BLaER1 (cell line): ENCODE data around the gene EVI5L.

Experiments
- H3K27ac ChIP-seq: shearing (Covaris generic); formaldehyde crosslinking; 2 replicates; pipeline ENCODE4 v1.8.1; 2022
- H3K27me3 ChIP-seq: shearing (Covaris generic); formaldehyde crosslinking; 2 replicates; pipeline ENCODE4 v1.8.1; 2022
- H3K36me3 ChIP-seq: shearing (Covaris generic); formaldehyde crosslinking; 2 replicates; pipeline ENCODE4 v1.8.1; 2022
- H3K4me1 ChIP-seq: shearing (Covaris generic); formaldehyde crosslinking; 2 replicates; pipeline ENCODE4 v1.8.1; 2022
- H3K4me2 ChIP-seq: shearing (Covaris generic); formaldehyde crosslinking; 2 replicates; pipeline ENCODE4 v1.8.1; 2022
- H3K4me3 ChIP-seq: shearing (Covaris generic); formaldehyde crosslinking; 2 replicates; pipeline ENCODE4 v1.8.1; 2022
- H3K9ac ChIP-seq: shearing (Covaris generic); formaldehyde crosslinking; 2 replicates; pipeline ENCODE4 v1.8.1; 2022
- H3K9me3 ChIP-seq: shearing (Covaris generic); formaldehyde crosslinking; 2 replicates; pipeline ENCODE4 v1.8.1; 2022
- H4K20me1 ChIP-seq: shearing (Covaris generic); formaldehyde crosslinking; 2 replicates; pipeline ENCODE4 v1.8.1; 2022
- Cebpa-rat ChIP-seq: shearing (Covaris generic); IDR thresholded peaks from 2 replicates; pipeline ENCODE4 v1.8.1; 2022

Gene EVI5L

GRCh38 chr19:7869453-7869909, 39.5 kb downstream of the EVI5L start:
- H3K27ac ChIP-seq, result peak overlapping the region; percentile 73; the same call in 1 of the 2 replicates
- peak overlapping the region; percentile 95 for H3K4me2 ChIP-seq
- H3K4me3 ChIP-seq, result peak overlapping the region; percentile 67
- peak overlapping the region; percentile 64; the same call in 1 of the 2 replicates for H3K9ac ChIP-seq
- H3K36me3 ChIP-seq, result no peaks in the 10 kb centered on the region
- peaks cover 44% of the 10 kb centered on the region for H4K20me1 ChIP-seq
- TF ChIP-seq Cebpa-rat, result no peak
- H3K27me3 ChIP-seq, result peaks cover 14% of the 10 kb centered on the region; the same call in 1 of the 2 replicates
- no peaks in the 10 kb centered on the region for H3K9me3 ChIP-seq
- H3K4me1 ChIP-seq, result peaks cover 70% of the 10 kb centered on the region

- no peak for TF ChIP-seq Cebpa-rat
These were observed 40.0 kb downstream of the EVI5L start for GRCh38 chr19:7869910-7870511.

GRCh38 chr19:7870571-7871436, 40.8 kb downstream of the EVI5L start:
- H3K27ac ChIP-seq, result no peak overlapping the region
- no peak overlapping the region for H3K9ac ChIP-seq
- H4K20me1 ChIP-seq, result peaks cover 36% of the 10 kb centered on the region
- peak overlapping the region; percentile 73 for H3K4me2 ChIP-seq
- H3K4me3 ChIP-seq, result peak overlapping the region; percentile 30
- no peaks in the 10 kb centered on the region for H3K9me3 ChIP-seq
- H3K27me3 ChIP-seq, result 0 out of 2 replicates have a peak, but pooled peaks cover 2% of the 10 kb centered on the region
- H3K36me3 ChIP-seq, result no peaks in the 10 kb centered on the region
- H3K4me1 ChIP-seq, result peaks cover 69% of the 10 kb centered on the region
- no peak for TF ChIP-seq Cebpa-rat

More at GRCh38 chr19:7869910-7870511, 40.0 kb downstream of the EVI5L start:
- Histone ChIP-seq H3K4me2 (peak overlapping the region; percentile 95), H3K9ac (no peak overlapping the region), H3K27me3 (peaks cover 9% of the 10 kb centered on the region; the same call in 1 of the 2 replicates), H3K9me3 (no peaks in the 10 kb centered on the region), H3K4me3 (peak overlapping the region; percentile 67), H3K36me3 (no peaks in the 10 kb centered on the region), H4K20me1 (peaks cover 39% of the 10 kb centered on the region), H3K27ac (no peak overlapping the region), H3K4me1 (peaks cover 71% of the 10 kb centered on the region)

GRCh38 chr19:7871437-7872305, 41.7 kb downstream of the EVI5L start:
- H3K27me3 ChIP-seq, result no peaks in the 10 kb centered on the region
- H3K27ac ChIP-seq, result no peak overlapping the region
- peak overlapping the region; percentile 91 for H3K4me2 ChIP-seq
- H3K4me1 ChIP-seq, result peaks cover 69% of the 10 kb centered on the region
- peaks cover 36% of the 10 kb centered on the region for H4K20me1 ChIP-seq
- no peak for TF ChIP-seq Cebpa-rat
- no peak overlapping the region for H3K9ac ChIP-seq
- H3K4me3 ChIP-seq, result peak overlapping the region; percentile 53
- H3K9me3 ChIP-seq, result no peaks in the 10 kb centered on the region
- H3K36me3 ChIP-seq, result no peaks in the 10 kb centered on the region

- Histone ChIP-seq H3K4me2 (peak overlapping the region; percentile 91), H3K4me1 (peaks cover 67% of the 10 kb centered on the region), H3K27me3 (no peaks in the 10 kb centered on the region), H3K27ac (peak overlapping the region; percentile 1; the same call in 1 of the 2 replicates), H3K4me3 (peak overlapping the region; percentile 81), H4K20me1 (peaks cover 36% of the 10 kb centered on the region), H3K36me3 (no peaks in the 10 kb centered on the region), H3K9ac (peak overlapping the region; percentile 38; the same call in 1 of the 2 replicates), H3K9me3 (no peaks in the 10 kb centered on the region)
- TF ChIP-seq Cebpa-rat, result no peak
These were observed 42.5 kb downstream of the EVI5L start for GRCh38 chr19:7872306-7873204.

GRCh38 chr19:7873304-7874075, 43.5 kb downstream of the EVI5L start:
- Histone ChIP-seq H3K36me3 (no peaks in the 10 kb centered on the region), H3K9me3 (no peaks in the 10 kb centered on the region), H3K4me3 (peak overlapping the region; percentile 81), H3K27ac (peak overlapping the region; percentile 89), H3K4me2 (peak overlapping the region; percentile 91), H3K4me1 (peaks cover 58% of the 10 kb centered on the region), H3K27me3 (no peaks in the 10 kb centered on the region), H4K20me1 (peaks cover 36% of the 10 kb centered on the region), H3K9ac (peak overlapping the region; percentile 85)
- no peak for TF ChIP-seq Cebpa-rat

GRCh38 chr19:7874076-7874896, 44.3 kb downstream of the EVI5L start, which contains the start of gene PRR36:
PRR36 (minus strand) TSS chr19:7874390; CDS start chr19:7873689, 701 bp downstream.
- peak within 1 kb of the TSS; percentile 89 for H3K27ac ChIP-seq
- no peaks in the 10 kb centered on the region for H3K27me3 ChIP-seq
- peaks cover 58% of the 10 kb centered on the region for H3K4me1 ChIP-seq
- peak within 1 kb of the TSS; percentile 81 for H3K4me3 ChIP-seq
- peak within 1 kb of the TSS; percentile 85 for H3K9ac ChIP-seq
- H3K4me2 ChIP-seq, result peak within 1 kb of the TSS; percentile 91
- no peaks in the 10 kb centered on the region for H3K9me3 ChIP-seq
- H3K36me3 ChIP-seq, result no peaks in the 10 kb centered on the region
- no peak for TF ChIP-seq Cebpa-rat
- peaks cover 31% of the 10 kb centered on the region for H4K20me1 ChIP-seq
